Right lobe of liver (tissue), 6 donors: ENCODE data around the gene AMMECR1. TPM values are rescaled to one million over a fixed set of nuclear protein-coding genes. Genes with fewer than 3 reads are reported as not detected.

Experiments
- ATAC-seq, 4 donors: fragments of 200-7000 bp; cut with Tn5 transposase; one replicate each; pipeline ENCODE4 v1.9.1; 2020; ENCODE audit warnings: mild to moderate bottlenecking in 4 of 4, moderate library complexity in 4 of 4
- DNase-seq, 3 donors: peaks; one replicate each; pipeline ENCODE4 v3.0.0-alpha.2; 2020
- H3K27ac ChIP-seq, 3 donors: fragments of 200-600 bp; one replicate each; pipeline ENCODE4 v1.8.0; 2022
- H3K27me3 ChIP-seq, 2 donors: fragments of 200-600 bp; one replicate each; pipeline ENCODE4 v1.8.0; 2022
- H3K36me3 ChIP-seq, 4 donors: fragments of 200-600 bp; sonication (generic) in 1 of 4; one replicate each; pipeline versions ENCODE4 v1.5.1 to v1.8.0; 2017 to 2022; ENCODE audit warnings: control low read depth in 1 of 4
- H3K4me1 ChIP-seq, 4 donors: fragments of 200-600 bp; sonication (generic) in 1 of 4; one replicate each; pipeline versions ENCODE4 v1.5.1 to v1.8.0; 2017 to 2022; ENCODE audit warnings: control low read depth in 1 of 4
- H3K4me3 ChIP-seq, 3 donors: fragments of 200-600 bp; one replicate each; pipeline ENCODE4 v1.8.0; 2022
- H3K9me3 ChIP-seq, 4 donors: fragments of 200-600 bp; sonication (generic) in 1 of 4; one replicate each; pipeline versions ENCODE4 v1.5.1 to v1.8.0; 2017 to 2022; ENCODE audit warnings: control low read depth in 1 of 4
- POLR2A ChIP-seq: fragments of 450-650 bp; IDR thresholded peaks from one replicate; pipeline ENCODE4 v1.6.1; 2017; ENCODE audit warnings: antibody characterized with exemption, mild to moderate bottlenecking
- WGBS: methylation state at CpG from one replicate; pipeline ENCODE4 v1.1.6; 2018; ENCODE audit warnings: low coverage, low lambda C conversion rate; ENCODE audit not compliant: insufficient coverage; ENCODE audit errors: missing lambda C conversion rate; 5-methylcytosine and 5-hydroxymethylcytosine counted together
- intact Hi-C, 2 donors: fragments of 100-400 bp; cut with DNase I; formaldehyde crosslinking; loops; one replicate each; pipeline versions ENCODE4 v1.11.2 to v1.14.1; 2022
- total RNA-seq, 6 experiments: library from RNA; depleted of rRNA in 2 of 6; stranded (reverse); fragments of >200 nt in 2 of 6; fragmentation: NEBNext Ultra II Directional in 3 of 6; extraction: Animal tissue kit (Norgen Biotek cat#: 25700) in 3 of 6; gene quantifications; one replicate each; pipeline versions ENCODE4 v1.1.0 to v1.2.4, GENCODE V29; 2016 to 2023
- TF ChIP-seq, protein P1 (sequence below), 4 donors: fragments of 200-600 bp in 3 of 4; fragments of 450-650 bp in 1 of 4; IDR thresholded peaks; one replicate each; pipeline versions ENCODE4 v1.5.1 to v1.8.0; 2016 to 2022; ENCODE audit warnings: antibody characterized with exemption in 4 of 4, mild to moderate bottlenecking in 2 of 4
- donor health status: DM: no; HTN: yes; CAD: no.
- donor health status: DM: no; HTN: no; CAD: no.
- donor health status: DM: no; HTN: no; CAD: no.
- donor health status: DM: no; HTN: yes; CAD: no.
- donor health status: DM: no; HTN: yes; CAD: no.

Gene AMMECR1
- total RNA-seq, 6 experiments from 2014 or later = 3.1 to 3.9 (median 3.4) TPM

- H3K27me3 ChIP-seq = no peaks in the 10 kb centered on the region
- WGBS = 58% methylated on average over 4 of the region's 4 CpGs
- H3K36me3 ChIP-seq = no peaks in the 10 kb centered on the region
- no peaks in the 10 kb centered on the region for H3K9me3 ChIP-seq
- H3K27ac ChIP-seq = no peak overlapping the region
- TF ChIP-seq, protein P1, sequence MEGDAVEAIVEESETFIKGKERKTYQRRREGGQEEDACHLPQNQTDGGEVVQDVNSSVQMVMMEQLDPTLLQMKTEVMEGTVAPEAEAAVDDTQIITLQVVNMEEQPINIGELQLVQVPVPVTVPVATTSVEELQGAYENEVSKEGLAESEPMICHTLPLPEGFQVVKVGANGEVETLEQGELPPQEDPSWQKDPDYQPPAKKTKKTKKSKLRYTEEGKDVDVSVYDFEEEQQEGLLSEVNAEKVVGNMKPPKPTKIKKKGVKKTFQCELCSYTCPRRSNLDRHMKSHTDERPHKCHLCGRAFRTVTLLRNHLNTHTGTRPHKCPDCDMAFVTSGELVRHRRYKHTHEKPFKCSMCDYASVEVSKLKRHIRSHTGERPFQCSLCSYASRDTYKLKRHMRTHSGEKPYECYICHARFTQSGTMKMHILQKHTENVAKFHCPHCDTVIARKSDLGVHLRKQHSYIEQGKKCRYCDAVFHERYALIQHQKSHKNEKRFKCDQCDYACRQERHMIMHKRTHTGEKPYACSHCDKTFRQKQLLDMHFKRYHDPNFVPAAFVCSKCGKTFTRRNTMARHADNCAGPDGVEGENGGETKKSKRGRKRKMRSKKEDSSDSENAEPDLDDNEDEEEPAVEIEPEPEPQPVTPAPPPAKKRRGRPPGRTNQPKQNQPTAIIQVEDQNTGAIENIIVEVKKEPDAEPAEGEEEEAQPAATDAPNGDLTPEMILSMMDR (IDR thresholded peaks at IDR 0.05) = no peak
- no peak for TF ChIP-seq POLR2A
- intact Hi-C loops = no loop called here
- H3K4me1 ChIP-seq = no peaks in the 10 kb centered on the region
- ATAC-seq = no peak
- DNase-seq = no peak
- H3K4me3 ChIP-seq = no peak overlapping the region
Observed at GRCh38 chrX:110188701-110189558, 129.0 kb downstream of the AMMECR1 start.

DNA sequence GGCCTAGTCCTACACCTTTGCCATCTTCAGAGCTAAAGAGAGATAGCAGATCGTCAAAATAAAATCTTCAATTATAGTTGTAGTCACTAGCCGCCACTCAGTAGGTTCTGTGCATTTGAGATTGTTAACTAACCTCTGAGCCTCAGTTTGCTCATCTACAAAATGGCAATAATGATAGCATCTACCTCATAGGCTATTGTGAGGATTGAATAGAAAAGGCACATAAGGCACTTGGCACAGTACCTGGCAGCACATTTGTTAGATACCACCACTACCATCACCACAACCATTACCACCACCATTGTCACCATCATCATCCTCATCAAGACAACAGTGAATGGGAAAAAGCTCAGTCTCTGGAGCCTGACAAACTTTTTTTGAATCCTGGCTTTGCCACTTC lies 134.6 kb downstream of the AMMECR1 start:
- H3K27me3 ChIP-seq = no peaks in the 10 kb centered on the region
- no peak for DNase-seq
- H3K4me1 ChIP-seq = no peaks in the 10 kb centered on the region
- no peaks in the 10 kb centered on the region for H3K9me3 ChIP-seq
- H3K4me3 ChIP-seq = no peak overlapping the region
- TF ChIP-seq, protein P1 (IDR thresholded peaks at IDR 0.05) = no peak
- TF ChIP-seq POLR2A = no peak
- WGBS = 83% methylated on average over 2 of the region's 2 CpGs
- H3K36me3 ChIP-seq = no peaks in the 10 kb centered on the region
- ATAC-seq = no peak
- intact Hi-C loops = no loop called here
- H3K27ac ChIP-seq = no peak overlapping the region

DNA sequence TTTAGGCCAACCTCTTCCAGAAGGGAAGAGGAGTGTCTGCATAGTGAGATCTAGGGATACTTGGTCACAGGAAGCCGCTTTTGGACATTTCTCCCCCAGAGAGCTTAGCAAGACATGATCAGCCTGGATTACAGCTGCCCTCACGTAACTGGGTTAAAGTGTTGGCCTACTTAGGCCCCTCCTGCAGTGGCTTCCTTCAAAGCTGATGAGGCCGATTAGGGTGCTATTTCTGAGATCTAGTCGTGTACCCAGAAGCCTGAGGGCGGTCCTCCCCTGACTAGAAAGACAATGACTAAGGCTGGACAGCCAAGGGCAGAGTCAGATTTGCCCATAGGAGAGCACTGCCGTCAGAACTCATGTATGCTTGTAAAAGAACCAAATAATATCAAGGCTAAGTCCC lies 135.0 kb downstream of the AMMECR1 start:
- TF ChIP-seq POLR2A = no peak
- TF ChIP-seq, protein P1 (IDR thresholded peaks at IDR 0.05) = no peak
- Histone ChIP-seq H3K27ac (no peak overlapping the region), H3K36me3 (no peaks in the 10 kb centered on the region), H3K4me1 (no peaks in the 10 kb centered on the region), H3K27me3 (no peaks in the 10 kb centered on the region), H3K9me3 (no peaks in the 10 kb centered on the region), H3K4me3 (no peak overlapping the region)
- intact Hi-C loops = no loop called here
- WGBS = 69% methylated on average over 4 of the region's 6 CpGs
- no peak for ATAC-seq
- no peak for DNase-seq

DNA sequence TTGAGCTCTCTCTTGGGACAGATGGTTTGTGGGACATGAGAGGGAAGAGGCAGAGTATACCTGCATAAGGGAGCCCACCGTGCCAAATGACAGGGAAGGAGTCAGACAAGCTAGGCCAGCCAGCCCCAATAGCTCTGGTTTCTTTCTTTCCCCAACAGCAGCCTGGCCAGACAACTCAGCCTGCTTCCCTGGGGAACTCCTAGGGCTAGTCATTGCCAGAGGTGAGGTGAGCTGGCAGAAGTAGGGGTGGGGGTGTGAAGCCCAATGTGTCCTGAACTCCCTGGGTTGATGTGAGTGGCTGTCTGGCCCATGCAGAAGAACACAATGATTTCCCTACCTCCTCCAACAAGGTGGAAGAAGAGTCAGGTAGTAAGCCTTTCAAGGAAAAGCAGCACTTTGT lies 135.5 kb downstream of the AMMECR1 start:
- intact Hi-C loops = no loop called here
- TF ChIP-seq POLR2A = no peak
- no peak for ATAC-seq
- Histone ChIP-seq H3K9me3 (no peaks in the 10 kb centered on the region), H3K4me1 (no peaks in the 10 kb centered on the region), H3K27ac (no peak overlapping the region), H3K4me3 (no peak overlapping the region), H3K27me3 (no peaks in the 10 kb centered on the region), H3K36me3 (no peaks in the 10 kb centered on the region)
- DNase-seq = no peak
- 38% methylated on average over 1 of the region's 1 CpG for WGBS

GRCh38 chrX:110181459-110182137 lies 136.3 kb downstream of the AMMECR1 start:
- no peaks in the 10 kb centered on the region for H3K36me3 ChIP-seq
- H3K27me3 ChIP-seq = no peaks in the 10 kb centered on the region
- no peaks in the 10 kb centered on the region for H3K9me3 ChIP-seq
- WGBS = 65% methylated on average over 2 of the region's 2 CpGs
- H3K4me3 ChIP-seq = no peak overlapping the region
- ATAC-seq (no peak), DNase-seq (no peak)
- no peaks in the 10 kb centered on the region for H3K4me1 ChIP-seq
- TF ChIP-seq POLR2A = no peak
- TF ChIP-seq, protein P1 (IDR thresholded peaks at IDR 0.05) = no peak
- intact Hi-C loops = no loop called here
- no peak overlapping the region for H3K27ac ChIP-seq
